ENCODE measurements around the gene SCRN2.

GRCh38 chr17:47823519-47823918, 17.6 kb downstream of the SCRN2 start:
- TF ChIP-seq, protein P1, sequence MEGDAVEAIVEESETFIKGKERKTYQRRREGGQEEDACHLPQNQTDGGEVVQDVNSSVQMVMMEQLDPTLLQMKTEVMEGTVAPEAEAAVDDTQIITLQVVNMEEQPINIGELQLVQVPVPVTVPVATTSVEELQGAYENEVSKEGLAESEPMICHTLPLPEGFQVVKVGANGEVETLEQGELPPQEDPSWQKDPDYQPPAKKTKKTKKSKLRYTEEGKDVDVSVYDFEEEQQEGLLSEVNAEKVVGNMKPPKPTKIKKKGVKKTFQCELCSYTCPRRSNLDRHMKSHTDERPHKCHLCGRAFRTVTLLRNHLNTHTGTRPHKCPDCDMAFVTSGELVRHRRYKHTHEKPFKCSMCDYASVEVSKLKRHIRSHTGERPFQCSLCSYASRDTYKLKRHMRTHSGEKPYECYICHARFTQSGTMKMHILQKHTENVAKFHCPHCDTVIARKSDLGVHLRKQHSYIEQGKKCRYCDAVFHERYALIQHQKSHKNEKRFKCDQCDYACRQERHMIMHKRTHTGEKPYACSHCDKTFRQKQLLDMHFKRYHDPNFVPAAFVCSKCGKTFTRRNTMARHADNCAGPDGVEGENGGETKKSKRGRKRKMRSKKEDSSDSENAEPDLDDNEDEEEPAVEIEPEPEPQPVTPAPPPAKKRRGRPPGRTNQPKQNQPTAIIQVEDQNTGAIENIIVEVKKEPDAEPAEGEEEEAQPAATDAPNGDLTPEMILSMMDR (conservative IDR thresholded peaks at IDR 0.05; ENCODE audit: low read depth in 2 of 2), result no peak
- TF ChIP-seq EZH2 (IDR thresholded peaks at IDR 0.05; ENCODE audit: low read depth, unreplicated experiment) (no peak), EZH2phosphoT487 (IDR thresholded peaks at IDR 0.05; ENCODE audit: unreplicated experiment) (no peak), POLR2AphosphoS5 (IDR thresholded peaks at IDR 0.05; ENCODE audit: low read depth) (no peak), JUNB (IDR thresholded peaks at IDR 0.05; ENCODE audit: unreplicated experiment) (no peak)
- TF ChIP-seq, protein P2, sequence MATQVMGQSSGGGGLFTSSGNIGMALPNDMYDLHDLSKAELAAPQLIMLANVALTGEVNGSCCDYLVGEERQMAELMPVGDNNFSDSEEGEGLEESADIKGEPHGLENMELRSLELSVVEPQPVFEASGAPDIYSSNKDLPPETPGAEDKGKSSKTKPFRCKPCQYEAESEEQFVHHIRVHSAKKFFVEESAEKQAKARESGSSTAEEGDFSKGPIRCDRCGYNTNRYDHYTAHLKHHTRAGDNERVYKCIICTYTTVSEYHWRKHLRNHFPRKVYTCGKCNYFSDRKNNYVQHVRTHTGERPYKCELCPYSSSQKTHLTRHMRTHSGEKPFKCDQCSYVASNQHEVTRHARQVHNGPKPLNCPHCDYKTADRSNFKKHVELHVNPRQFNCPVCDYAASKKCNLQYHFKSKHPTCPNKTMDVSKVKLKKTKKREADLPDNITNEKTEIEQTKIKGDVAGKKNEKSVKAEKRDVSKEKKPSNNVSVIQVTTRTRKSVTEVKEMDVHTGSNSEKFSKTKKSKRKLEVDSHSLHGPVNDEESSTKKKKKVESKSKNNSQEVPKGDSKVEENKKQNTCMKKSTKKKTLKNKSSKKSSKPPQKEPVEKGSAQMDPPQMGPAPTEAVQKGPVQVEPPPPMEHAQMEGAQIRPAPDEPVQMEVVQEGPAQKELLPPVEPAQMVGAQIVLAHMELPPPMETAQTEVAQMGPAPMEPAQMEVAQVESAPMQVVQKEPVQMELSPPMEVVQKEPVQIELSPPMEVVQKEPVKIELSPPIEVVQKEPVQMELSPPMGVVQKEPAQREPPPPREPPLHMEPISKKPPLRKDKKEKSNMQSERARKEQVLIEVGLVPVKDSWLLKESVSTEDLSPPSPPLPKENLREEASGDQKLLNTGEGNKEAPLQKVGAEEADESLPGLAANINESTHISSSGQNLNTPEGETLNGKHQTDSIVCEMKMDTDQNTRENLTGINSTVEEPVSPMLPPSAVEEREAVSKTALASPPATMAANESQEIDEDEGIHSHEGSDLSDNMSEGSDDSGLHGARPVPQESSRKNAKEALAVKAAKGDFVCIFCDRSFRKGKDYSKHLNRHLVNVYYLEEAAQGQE (IDR thresholded peaks at IDR 0.05; ENCODE audit: unreplicated experiment), result no peak
